Thoracic aorta (tissue), 2 donors: ENCODE data around the gene TRAPPC12. TPM values are rescaled to one million over a fixed set of nuclear protein-coding genes. Genes with fewer than 3 reads are reported as not detected.

Source experiments
- ATAC-seq: fragments of 150-250 bp; one replicate; pipeline ENCODE4 v1.8.0; 2017; ENCODE audit warnings: low read depth; ENCODE audit not compliant: insufficient number of reproducible peaks, low FRiP score
- DNase-seq: peaks from one replicate; pipeline ENCODE4 v3.0.0-alpha.2; 2020; ENCODE audit warnings: low spot score
- H3K27ac ChIP-seq, 2 donors: fragments of 200-600 bp; sonication (generic); 1 replicate in 1 of 2; 2 replicates in 1 of 2; pipeline ENCODE4 v1.5.1; 2016; ENCODE audit warnings: mild to moderate bottlenecking in 2 of 2, moderate library complexity in 2 of 2
- H3K27me3 ChIP-seq: fragments of 200-600 bp; sonication (generic); replicated peaks from 2 replicates; pipeline ENCODE4 v1.6.0; 2016; ENCODE audit warnings: mild to moderate bottlenecking; ENCODE audit not compliant: insufficient read depth
- H3K36me3 ChIP-seq: fragments of 200-600 bp; sonication (generic); one replicate; pipeline ENCODE4 v1.5.1; 2016
- H3K4me1 ChIP-seq, 2 donors: fragments of 200-600 bp; sonication (generic); 1 replicate in 1 of 2; 2 replicates in 1 of 2; pipeline versions ENCODE4 v1.5.1 to v1.6.0; 2016; ENCODE audit warnings: low read depth in 2 of 2, mild to moderate bottlenecking in 1 of 2; ENCODE audit not compliant: control insufficient read depth in 1 of 2
- H3K4me3 ChIP-seq: fragments of 200-600 bp; sonication (generic); 2 replicates; pipeline ENCODE4 v1.5.1; 2016; ENCODE audit warnings: mild to moderate bottlenecking
- H3K9me3 ChIP-seq: fragments of 200-600 bp; sonication (generic); 2 replicates; pipeline ENCODE4 v1.5.1; 2016
- total RNA-seq, 2 donors: library from RNA; depleted of rRNA; stranded (reverse); fragments of >200 nt; gene quantifications; one replicate each; pipeline versions ENCODE4 v1.1.0 to v1.2.3, GENCODE V29; 2016
- TF ChIP-seq, protein P1 (sequence below): fragments of 200-600 bp; sonication (generic); IDR thresholded peaks from one replicate; pipeline ENCODE4 v1.5.1; 2019; ENCODE audit warnings: antibody characterized with exemption

TRAPPC12 gene
- total RNA-seq, 2 donors from 2014 or later: 121 to 180 TPM

DNA sequence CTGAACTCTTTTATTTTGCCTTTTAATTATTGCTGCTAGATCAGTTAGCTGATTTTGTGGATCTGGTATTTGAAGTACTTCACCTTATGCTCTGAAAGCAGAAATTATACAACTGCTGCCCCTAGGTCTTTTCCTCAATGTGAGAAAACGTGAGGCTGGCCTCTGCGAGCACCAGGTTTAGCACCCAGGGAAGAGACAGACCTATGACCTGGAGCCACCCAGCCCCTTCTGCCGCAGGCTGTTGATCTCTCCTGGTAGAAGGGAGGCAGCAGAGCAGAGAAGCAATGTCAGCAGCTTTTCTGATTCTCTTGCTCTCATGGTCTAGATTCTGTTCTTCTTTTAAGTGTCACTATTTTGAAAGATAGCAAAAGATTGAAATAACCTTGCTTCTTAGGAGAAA lies 19.9 kb downstream of the TRAPPC12 start:
- ATAC-seq: no peak
- H3K9me3 ChIP-seq: peaks cover 16% of the 10 kb centered on the region
- no peaks in the 10 kb centered on the region for H3K27me3 ChIP-seq
- H3K4me3 ChIP-seq: no peak overlapping the region
- peaks cover 0 to 3% of the 10 kb centered on the region in 2 donors for H3K4me1 ChIP-seq
- TF ChIP-seq, protein P1, sequence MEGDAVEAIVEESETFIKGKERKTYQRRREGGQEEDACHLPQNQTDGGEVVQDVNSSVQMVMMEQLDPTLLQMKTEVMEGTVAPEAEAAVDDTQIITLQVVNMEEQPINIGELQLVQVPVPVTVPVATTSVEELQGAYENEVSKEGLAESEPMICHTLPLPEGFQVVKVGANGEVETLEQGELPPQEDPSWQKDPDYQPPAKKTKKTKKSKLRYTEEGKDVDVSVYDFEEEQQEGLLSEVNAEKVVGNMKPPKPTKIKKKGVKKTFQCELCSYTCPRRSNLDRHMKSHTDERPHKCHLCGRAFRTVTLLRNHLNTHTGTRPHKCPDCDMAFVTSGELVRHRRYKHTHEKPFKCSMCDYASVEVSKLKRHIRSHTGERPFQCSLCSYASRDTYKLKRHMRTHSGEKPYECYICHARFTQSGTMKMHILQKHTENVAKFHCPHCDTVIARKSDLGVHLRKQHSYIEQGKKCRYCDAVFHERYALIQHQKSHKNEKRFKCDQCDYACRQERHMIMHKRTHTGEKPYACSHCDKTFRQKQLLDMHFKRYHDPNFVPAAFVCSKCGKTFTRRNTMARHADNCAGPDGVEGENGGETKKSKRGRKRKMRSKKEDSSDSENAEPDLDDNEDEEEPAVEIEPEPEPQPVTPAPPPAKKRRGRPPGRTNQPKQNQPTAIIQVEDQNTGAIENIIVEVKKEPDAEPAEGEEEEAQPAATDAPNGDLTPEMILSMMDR: no peak
- no peak overlapping the region for H3K27ac ChIP-seq
- peaks cover 35% of the 10 kb centered on the region for H3K36me3 ChIP-seq
- DNase-seq: no peak

DNA sequence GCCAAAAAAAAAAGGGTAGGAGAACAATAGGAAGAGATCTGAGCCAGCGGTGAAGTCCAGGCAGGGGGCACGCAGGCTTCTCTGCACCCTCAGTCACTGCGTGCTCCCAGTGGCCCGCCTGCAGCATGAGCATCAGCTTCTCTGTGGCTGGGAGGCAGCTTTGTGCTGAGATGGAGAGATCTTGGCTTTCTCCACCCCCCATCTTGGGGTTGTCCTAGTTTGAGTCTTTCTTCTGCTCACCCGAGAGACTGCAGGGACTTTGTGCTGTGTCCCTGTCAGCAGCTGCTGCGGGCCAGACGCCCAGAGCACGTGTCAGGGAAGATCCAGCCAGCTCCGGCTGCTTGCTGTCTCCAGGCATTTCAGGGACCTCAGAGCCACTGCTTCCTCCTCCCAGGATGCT lies 20.3 kb downstream of the TRAPPC12 start:
- Histone ChIP-seq H3K36me3 (peaks cover 35% of the 10 kb centered on the region), H3K4me3 (no peak overlapping the region), H3K27ac (no peak overlapping the region), H3K27me3 (no peaks in the 10 kb centered on the region), H3K4me1 (peaks cover 2 to 3% of the 10 kb centered on the region in 2 donors), H3K9me3 (peaks cover 16% of the 10 kb centered on the region)
- DNase-seq (no peak), ATAC-seq (no peak)
- TF ChIP-seq, protein P1: no peak

DNA sequence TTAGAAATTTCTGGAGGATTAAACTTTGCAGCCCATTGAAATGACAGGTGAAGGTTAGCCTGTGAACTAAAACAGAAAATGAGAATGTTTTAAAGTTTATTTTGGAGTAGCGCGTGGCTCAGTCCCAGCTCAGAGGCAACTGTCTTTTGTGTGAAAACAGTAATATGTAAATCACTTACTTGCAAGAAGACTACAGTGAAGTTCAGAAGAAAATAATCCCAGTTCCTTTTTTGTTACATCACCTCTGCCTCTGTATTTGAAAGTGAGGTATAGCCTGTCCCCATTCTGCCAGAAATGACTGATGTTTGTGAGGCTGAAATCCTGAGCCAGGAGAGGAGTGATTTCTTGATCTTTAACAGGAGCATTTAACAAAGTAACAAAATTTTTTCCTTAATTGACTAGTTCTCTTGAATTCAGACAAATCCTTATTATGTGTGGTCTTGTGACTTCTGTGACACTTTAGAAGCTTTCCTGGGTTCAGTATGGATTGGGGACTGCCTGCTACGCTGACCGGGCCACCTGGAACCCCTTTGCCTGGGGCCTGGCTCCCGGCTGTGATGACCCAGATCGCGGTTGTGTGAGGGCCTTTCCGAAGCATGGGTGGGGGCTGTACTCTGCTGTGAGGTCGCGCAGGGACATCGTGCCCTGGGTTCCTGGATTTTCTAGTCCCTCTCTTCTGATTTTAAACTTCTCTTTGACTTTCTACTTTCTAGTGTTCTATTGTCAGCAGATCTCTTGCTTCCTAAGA lies 24.3 kb downstream of the TRAPPC12 start:
- Histone ChIP-seq H3K36me3 (peaks cover 23% of the 10 kb centered on the region), H3K4me1 (peaks cover 2 to 9% of the 10 kb centered on the region in 2 donors), H3K27ac (no peak overlapping the region), H3K9me3 (no peaks in the 10 kb centered on the region), H3K4me3 (no peak overlapping the region), H3K27me3 (no peaks in the 10 kb centered on the region)
- DNase-seq (no peak), ATAC-seq (no peak)
- TF ChIP-seq, protein P1: no peak

DNA sequence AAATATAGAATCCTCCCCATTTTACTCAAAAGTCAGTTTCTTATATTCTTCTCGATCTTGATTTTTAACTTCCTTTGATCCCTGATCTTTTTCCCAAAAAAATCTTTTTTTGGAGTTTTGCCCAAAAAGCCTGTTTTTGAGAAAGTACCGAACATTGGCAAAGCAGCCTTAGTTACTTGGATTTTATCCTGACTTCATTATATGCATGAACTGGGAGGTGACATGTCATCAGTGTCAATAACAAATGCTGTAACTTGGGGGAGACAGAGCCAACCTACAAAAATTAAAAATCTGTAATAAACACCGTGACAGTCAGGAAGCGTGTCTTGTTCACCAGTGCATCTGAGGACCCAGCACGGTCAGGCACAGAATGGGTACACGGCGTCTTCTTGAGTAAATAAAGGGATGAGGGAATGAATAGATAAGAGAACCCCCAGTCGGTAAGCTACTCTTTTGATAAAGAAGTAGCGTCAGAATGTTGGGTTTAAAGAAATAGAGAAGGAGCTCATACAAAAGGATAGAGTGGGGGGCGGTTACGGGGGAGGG lies 24.9 kb downstream of the TRAPPC12 start:
- TF ChIP-seq, protein P1: no peak
- H3K27ac ChIP-seq: no peak overlapping the region

DNA sequence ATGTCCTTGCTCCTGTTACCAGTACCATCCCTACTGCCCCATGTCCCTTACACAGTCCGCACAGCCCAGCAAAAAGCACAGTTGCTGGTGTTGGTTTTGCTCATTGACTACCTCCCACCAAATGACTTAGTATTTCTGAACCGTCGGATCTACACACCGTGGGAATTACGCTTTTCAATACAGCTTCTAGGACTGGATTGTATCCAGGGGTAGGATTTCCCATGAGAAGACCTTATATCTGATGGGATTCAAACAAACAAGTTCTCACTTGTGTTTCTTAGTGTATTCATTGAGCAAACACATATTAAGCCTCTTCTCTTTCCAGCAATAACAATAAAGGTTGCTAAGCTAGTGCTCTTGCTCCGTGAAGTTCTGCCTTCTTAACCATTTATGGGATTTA lies 25.8 kb downstream of the TRAPPC12 start:
- Histone ChIP-seq H3K27me3 (no peaks in the 10 kb centered on the region), H3K9me3 (no peaks in the 10 kb centered on the region), H3K27ac (no peak overlapping the region), H3K36me3 (peaks cover 23% of the 10 kb centered on the region), H3K4me1 (peaks cover 2 to 6% of the 10 kb centered on the region in 2 donors), H3K4me3 (no peak overlapping the region)
- TF ChIP-seq, protein P1: no peak
- no peak for DNase-seq
- ATAC-seq: no peak

More for the DNA sequence above, 24.9 kb downstream of the TRAPPC12 start:
- no peaks in the 10 kb centered on the region for H3K27me3 ChIP-seq
- peaks cover 23% of the 10 kb centered on the region for H3K36me3 ChIP-seq
- no peak overlapping the region for H3K4me3 ChIP-seq
- no peak for ATAC-seq
- peaks cover 2 to 9% of the 10 kb centered on the region in 2 donors for H3K4me1 ChIP-seq
- H3K9me3 ChIP-seq: no peaks in the 10 kb centered on the region
- DNase-seq: no peak
